Activated T-cell treated with anti-CD3 and anti-CD28 coated beads for 24 hours (primary cell): Measurements from ENCODE around the gene GJC2.

Experiments
- DNase-seq: peaks from one replicate; pipeline ENCODE4 v3.0.0-alpha.2; 2020; ENCODE audit warnings: low read depth

The GJC2 gene

GRCh38 chr1:228194921-228195812, 45.4 kb downstream of the GJC2 start:
- no peak for DNase-seq

DNA sequence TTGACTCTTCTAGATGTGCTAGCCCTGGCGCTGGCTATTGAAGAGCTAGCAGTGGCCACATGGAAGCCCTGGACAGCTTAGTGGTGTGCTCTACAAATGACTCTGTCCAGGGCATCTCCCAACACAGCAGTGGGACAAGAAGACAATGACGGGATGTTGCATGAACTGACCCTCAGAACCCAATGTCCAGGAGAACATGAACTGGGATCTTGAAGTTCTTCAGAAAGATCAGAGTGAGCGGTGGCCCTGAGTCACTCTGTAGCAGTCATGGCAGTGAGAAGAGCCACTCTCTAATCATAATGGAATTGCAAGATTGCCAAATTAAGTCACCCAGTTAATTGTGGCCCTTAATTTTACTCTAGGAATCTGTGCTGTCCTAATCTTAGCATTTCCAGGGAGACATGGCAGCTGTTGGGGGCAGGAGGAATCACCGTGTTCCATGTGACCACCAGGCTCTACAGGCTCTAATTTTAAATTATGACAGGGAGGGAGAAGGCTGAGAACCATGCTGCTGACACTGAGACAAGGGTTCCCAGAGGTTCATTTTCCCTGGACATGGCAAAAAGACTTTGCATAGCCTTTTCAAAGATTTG, 47.9 kb downstream of the GJC2 start:
- DNase-seq = no peak

DNA sequence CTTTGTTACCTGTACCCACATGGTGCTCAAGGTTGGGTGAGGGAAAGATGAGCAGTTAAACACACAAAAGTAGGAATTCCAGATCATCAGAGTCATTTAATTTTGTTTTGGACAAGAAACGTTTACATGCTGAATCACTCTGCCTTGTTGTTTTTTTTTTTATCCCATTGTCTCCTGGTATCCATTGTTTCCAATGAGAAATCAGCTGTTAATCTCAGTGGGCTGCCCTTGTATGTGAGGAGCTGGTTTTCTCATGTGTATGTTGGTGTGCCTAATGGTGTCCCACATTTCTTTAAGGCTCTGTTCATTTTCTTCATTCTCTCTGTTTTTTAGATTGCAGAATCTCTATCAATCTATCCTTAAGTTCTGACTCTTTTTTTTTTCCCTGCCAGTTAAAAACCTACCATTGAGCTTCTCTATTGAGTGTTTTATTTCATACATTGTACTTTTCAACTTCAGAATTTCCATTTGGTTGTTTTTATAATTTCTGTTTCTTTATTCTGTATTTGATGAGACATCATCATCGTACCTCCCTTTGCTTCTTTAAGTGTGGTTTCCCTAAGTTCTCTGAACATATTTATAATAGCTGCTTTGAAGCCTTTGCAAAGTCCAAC, 49.4 kb downstream of the GJC2 start:
- no peak for DNase-seq

DNA sequence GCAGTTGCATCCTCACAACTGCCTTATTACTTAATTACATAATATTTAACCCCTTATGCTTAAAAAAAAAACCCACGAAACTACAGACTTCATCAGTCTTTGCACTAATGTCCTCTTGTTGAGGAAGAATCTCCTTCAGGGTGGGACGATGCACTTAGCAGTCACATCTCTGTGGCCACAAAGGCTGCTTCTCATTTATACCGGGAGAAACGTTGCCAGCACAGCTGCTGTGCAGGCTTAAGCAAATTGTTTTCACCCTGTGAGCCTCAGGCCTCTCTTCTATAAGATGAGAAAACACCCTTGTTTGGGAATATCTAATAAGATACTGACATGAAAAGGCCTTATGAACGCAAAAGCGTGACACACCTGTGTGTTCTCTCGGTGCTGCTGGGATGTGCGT, 55.2 kb downstream of the GJC2 start:
- no peak for DNase-seq

DNA sequence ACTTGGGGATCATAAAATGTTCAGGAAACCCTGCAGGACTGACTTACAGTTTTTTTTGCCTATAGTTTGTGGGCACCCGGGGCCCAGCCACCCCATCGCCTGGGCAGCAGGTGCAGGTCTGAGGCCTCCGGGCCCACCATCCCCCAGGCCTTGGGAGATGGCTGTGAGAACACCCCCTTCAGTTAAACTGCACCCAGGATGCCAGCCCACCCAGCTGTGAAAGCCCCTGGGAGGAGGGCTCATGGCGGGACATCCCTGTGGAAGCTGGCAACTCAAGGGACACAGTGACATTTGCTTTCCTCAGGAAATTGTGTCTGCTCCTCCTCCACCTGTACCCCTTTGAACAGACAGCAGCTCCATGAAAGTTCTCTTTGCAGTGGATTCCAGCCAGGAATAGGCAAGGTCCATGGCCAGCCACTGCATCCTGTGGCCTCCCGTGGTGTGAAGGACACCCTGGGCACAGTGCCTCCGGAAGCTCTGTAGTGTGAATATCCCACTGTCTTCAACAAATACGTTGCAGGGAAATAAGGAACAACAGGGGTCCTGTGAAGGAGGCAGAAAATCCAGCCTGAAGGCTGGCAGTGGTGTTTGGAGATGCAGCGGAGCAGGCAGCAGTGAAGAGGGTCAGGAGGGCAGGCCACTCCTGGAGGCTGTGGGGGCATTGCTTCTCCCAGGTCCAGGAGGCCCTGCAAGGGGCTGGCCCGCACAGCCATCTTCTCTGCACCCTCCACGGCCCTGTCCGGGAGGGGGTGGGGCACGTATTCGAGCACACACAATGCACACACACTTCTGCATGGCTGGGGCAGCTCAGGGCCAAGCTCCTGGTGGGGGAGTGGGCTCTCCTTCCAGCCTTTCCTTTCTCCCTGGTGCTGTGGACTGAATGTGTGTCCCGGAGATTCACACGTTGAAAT, 56.1 kb downstream of the GJC2 start:
- DNase-seq = no peak

DNA sequence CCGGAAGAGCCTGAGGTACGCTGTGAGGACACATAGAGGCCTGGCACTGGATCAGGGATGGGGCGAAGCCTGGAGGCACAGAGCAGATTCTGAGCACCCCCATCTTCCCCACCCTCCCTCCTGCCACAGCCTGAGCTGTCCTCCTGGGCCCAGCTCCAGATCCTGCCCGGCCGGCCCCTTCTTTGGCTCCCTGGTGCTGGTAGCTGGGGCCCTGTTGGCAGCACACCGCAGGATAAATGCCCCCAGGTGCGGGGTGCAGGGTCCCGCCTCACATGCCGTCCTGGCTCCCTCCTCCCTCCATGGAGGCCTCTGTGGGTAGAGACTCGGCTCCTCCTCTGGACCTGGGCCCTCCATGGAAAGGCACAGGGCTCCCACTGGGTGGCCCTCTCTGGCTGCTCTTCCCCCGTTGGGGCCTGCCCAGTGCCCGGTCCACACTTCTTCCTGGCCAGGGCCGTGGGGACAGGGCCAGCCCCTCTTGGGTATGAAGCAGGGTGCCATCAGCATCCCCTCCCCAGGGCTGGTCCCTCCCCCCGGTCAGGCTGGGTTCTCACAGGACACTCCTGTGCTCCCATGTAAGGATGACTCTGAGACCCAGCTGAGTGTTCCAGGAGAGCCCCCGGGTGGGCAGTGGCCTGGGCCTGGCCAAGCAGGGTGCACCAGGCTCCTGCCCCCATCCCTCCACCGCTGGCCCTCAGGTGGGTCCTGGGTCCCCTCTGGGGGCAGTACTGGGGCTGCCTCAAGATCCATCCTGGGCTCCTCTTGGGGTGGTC, 57.0 kb downstream of the GJC2 start:
- DNase-seq = no peak

DNA sequence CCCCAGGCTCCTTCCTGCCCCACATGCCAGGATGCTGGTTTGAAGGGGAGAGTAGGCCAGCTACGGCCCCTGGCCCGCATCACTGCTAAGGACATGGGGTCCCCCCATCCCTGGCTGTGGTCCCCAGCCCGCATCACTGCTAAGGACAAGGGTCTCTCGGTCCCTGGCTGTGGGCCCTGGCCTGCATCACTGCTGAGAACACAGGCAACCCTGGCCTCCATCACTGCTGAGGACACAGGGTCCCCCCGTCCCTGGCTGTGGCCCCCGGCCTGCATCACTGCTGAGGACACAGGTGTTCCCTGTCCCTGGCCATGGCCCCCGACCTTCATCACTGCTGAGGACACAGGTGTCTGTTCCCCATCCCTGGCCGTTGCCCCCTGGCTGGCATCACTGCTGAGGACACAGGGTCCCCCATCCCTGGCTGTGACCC, 57.7 kb downstream of the GJC2 start:
- no peak for DNase-seq

DNA sequence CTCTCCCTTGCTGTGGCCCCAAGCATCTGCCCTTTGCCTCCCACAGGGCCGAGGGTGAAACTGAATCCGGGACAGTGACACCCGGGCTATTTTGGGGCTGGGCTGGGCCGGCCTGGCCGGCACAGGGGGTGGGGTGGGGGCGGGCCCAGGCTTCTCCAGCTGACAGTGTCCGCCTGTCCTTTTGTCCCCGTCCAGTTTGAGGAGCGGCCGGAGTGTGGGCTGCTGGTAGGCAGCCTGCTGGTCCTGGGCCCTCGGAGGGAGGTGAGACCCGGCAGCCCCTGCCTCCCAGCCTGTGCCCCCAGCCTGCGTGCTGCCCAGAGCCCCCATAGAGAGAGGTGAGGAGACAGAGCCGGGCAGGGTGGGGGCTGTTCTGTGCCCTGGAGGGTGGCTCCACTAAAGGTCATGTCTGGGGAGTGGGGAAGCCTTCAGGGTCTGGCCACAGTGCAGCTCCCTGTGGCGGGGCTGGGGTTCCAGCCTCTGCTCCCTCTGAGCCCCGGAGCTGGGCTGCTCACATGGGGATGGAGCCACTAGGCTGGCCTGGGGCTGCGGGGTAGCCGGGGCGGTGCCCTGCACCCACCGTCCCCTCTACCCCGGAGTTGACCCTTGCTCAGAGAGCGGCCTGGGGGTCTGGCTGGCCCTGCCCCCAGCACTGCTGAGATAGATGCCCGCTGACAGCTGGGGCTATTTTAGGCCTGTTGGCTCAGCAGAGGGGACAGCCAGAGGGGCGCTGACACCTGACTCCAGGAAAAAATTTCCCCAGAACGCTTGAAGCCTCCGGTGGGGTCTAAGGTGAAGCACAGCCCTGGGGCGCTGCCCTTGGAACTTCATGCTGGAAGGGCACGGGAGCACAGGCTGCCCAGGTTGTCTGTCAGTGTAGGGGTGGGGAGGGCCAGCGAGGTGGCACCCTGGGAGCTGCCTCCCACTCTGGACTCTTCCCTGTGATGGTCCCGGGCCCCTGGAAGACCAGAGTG, 58.4 kb downstream of the GJC2 start, which contains the start of gene OBSCN:
Gene OBSCN, plus strand, starts transcription at position 194 of the 971 bp plus-strand sequence. CDS start 3,740 bp downstream, outside the sequence.
- DNase-seq = no peak

DNA sequence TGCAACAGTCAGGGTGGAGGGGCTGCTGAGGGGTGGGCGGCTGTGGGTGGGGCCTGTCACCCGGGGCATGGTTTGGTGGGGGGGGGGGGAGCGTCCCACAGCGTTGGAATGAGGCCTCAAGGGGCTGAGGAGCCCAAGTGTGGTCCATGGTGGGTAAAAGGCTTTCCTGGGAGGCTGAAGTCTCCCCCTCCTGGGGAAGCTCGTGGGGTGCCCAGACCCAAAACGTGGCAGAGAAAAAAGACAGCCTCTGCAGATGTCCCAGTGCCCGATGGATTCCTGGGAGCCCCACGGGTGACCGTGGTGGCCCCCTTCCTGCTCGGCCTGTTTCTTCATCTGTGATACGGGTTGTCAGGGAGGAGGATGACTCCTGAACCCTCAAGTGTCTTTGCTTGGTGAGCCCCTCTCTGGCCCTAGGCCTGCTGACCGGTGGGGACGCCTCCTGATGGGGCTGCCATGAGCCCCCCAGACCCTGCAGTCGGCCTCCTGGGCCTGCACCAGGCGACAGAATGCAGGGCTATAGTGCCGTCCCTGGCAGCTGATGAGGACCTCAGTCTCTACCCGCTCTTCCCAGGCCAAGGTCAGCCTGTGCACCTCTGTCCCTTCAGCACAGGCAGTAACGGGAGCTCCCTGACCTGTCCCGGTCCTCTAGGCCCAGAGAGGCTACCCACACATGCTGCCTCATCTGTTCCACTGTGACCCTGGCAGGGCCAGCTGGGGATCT, 59.3 kb downstream of the GJC2 start:
- no peak for DNase-seq
